GM20431 (cell line): Measurements from ENCODE around the gene ZFYVE28.
"Not testable (repeated sequence)": the region's sequence is repeated elsewhere in the genome, so short reads cannot be mapped to it uniquely, and the experiment has no call there.

Experiments used
- in situ Hi-C: fragments of 300-500 bp; cut with MseI, MboI; formaldehyde crosslinking; loops from one replicate; pipeline ENCODE4 v1.15.0; 2020; ENCODE audit warnings: low sequenced_read_pairs; ENCODE audit not compliant: unreplicated experiment

Gene ZFYVE28

DNA sequence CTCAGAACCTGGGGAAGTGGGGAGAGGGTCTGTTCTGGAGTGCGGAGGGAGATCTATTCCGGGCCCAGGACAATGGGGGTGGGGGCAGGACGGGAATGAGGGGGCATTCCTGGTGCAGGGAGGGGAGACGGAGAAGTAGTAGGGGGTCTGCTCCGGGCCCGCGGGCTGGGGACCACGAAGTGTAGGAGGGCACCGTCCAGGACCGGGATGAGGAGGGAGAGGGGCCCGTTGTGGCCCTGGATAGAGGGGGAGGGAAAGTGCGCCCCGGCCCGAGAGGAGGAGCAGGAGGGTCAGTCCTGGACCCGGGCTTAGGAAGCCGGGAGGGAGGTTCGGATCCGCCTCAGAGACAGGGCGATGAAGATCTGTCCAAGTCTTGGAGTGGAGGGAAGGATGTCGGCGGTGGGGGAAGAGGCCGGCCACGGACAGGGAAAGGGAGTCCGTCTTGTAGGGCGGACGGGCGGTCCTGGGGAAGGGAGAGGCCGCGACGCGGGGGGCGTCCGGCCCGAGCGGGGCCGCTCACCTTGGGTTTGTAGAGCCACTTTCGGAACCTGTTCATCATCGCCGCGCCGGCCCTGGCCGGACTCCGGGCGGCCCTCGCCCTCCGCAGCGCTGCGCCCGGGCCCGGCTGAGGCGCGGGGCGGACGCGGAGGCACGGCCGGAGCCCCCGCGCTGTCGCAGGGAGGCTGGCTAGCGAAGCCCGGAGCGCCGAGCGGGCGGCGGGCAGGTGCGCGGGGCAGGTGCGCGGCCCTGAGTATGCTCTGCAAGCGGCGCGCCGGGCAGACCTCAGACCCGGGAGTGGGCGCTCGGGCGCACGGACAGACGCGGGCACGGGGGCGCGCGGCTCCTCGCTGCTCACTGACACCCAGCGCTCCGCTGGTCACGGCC, at the start of gene ZFYVE28:
Gene ZFYVE28 (minus strand): TSS at position 881 of the 885 bp plus-strand sequence. CDS start 322 bp downstream, at position 559.
- in situ Hi-C loops: no loop called here

DNA sequence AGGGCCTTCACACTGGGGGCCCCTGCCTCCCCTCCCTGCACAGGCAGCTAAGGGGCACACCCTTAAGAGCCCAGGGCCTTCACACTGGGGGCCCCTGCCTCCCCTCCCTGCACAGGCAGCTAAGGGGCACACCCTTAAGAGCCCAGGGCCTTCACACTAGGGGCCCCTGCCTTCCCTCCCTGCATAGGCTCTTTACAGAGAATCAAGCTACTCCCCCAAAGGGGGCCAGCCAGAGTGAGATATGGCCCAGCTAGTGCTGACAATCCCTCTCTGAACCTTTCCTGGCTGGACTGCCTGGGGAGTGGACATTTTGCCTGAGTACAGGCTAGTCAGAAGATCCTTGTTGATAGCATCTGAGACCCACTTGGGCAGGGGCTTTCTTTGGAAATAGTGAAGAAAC, 47.1 kb upstream of the ZFYVE28 start:
- in situ Hi-C loops: not testable (repeated sequence)

GRCh38 chr4:2465032-2465431, 46.6 kb upstream of the ZFYVE28 start:
- in situ Hi-C loops: no loop called here

DNA sequence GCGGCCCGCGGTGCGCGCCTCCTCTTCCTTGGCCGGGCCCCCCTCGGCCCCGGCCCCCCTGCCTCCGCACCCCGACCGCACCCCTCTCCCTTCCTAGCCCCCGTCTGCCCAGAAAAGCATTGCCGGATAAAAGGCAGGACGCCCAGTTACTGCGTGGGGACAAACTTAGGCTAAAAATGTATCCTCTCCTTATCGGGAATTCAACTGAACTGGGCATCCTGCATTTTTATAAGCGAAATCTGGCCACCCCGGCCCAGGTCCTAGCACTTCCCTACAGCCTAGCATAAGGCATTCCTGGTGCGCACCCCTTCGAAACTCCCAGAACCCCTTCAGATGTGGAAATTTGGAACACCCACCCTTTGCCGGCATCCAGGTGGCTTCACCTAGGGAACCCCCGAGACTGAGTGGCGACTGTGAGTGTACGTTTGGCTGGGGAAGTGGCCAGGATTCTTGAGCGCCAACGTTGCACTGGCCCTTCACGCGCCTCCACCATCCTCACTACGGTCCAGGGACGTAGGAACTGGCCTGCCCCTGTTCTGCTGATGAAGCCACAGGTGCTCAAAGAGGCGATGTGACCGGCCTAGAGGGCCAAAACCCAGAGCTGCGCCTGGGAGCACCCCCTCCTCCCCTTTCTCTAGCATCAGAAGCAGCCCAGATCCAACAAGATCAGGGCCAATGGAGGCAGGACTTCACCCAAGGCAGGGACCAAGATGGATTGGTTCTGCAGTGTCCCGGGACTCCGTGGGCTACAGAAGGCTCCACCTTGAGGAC, 44.7 kb upstream of the ZFYVE28 start:
- in situ Hi-C loops: no loop called here

- in situ Hi-C loops: no loop called here
Observed at GRCh38 chr4:2462218-2462991, 44.0 kb upstream of the ZFYVE28 start.

GRCh38 chr4:2461246-2461960, 43.0 kb upstream of the ZFYVE28 start:
- in situ Hi-C loops: no loop called here

GRCh38 chr4:2459589-2460349, 41.3 kb upstream of the ZFYVE28 start:
- in situ Hi-C loops: no loop called here

- in situ Hi-C loops: no loop called here
Observed at GRCh38 chr4:2458546-2459491, 40.4 kb upstream of the ZFYVE28 start.

DNA sequence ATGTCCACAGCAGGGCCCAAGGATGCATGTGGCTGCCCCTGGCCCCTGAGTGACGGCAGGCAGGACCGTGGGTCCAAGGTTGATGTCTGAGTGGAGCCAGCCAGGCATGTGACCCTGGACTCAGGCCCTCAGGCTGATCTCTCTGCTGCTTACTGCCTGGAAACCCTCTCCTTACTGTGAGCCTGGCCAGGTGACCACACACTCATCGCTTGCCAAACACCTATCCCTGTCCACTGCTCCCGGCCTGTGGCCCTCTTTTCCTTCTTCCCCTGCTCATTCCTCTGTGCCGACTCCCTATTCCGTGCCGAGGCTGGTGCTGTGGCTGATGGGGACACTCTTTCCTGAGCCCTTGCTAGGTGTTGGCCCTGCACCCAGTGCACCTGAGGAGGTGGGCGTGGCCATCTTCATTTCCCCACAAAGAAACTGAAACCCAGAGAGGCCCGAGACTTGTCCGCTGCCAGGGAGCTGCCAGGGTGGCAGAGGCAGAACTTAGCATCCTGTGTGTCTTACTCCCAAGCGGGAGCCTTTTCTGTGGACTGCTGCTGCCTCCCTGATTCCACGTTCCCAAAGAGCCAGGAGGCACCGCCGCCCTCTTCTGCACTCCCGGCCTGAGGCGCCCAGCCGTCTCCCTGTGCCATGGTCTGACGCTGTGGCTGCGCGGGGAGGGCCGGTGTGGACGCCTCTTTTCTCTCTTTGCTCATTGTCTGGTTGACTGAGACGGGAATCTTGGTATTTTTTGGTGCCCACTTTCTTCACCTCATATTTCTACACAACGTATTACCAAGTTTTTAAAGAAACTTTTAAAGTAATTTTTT, 39.2 kb upstream of the ZFYVE28 start:
- in situ Hi-C loops: no loop called here

DNA sequence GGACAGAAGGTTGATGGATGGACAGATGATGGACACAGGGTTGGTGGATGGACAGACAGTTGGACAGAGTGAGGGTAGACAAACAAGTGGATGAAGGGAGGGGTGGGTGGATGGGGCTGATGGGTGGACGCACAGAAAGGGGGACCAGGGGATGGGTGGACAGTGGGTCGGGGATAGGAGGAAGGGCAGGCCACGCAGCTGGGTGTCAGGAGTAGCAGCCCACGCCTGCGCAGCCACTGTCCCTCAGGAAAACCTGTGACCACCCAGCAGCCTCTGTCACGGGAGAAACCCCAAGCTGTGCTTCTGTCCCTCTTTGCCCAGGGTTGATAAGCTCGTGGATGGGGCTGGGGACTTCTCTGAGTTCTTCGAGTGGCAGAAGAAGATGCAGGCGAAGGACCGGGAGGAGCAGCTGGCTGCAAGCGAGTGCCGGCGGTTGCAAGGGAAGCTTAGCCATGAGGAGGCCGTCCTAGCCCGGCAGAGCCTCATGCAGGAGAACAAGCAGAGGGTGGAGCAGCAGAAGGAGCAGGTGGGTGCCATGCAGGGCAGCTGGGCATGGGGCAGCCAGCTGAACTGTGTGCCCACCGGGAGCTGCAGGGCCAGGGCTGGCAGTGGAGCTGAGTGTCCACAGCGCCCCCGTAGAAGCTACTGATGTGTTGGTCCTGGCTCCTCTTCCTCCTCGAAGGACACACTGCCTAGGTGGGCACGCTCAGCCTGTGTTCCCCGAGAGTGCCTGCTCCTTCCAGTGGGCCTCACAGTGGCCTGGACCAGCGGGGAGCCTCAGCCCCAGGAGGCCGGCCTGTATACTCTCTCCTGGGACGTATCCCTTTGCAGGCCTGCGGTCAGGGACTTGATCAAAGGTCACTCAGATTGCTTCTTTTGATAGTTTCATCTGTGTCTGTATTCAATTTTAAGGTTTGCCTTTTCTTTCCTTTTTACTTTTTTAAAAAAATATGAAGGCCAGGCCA, 33.7 kb upstream of the ZFYVE28 start:
- in situ Hi-C loops: no loop called here

DNA sequence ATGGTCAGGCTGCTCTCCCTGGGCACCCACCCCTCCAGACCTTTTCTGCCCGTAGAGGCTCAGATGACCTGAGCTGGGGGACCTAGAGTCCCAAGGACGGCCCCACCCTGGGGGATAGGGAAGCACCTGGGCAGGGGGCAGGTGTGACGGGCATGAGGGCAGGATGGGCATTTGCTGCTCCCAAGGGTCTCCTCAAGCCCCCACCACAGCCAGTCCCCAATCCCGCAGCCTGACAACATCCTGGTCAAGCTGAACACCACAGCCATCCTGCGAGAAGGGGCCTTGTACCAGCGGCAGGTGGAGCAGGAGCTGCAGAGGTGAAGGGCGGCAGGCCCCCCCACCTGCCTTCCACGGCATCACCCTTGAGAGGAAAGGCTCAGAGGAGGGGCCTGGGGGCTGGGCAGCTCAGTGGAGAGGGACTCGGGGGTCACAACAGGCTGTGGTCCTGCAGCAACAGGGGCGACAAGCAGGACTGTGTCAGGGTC, 32.6 kb upstream of the ZFYVE28 start:
- in situ Hi-C loops: no loop called here

- in situ Hi-C loops: no loop called here
Observed at GRCh38 chr4:2450394-2451035, 32.1 kb upstream of the ZFYVE28 start.

DNA sequence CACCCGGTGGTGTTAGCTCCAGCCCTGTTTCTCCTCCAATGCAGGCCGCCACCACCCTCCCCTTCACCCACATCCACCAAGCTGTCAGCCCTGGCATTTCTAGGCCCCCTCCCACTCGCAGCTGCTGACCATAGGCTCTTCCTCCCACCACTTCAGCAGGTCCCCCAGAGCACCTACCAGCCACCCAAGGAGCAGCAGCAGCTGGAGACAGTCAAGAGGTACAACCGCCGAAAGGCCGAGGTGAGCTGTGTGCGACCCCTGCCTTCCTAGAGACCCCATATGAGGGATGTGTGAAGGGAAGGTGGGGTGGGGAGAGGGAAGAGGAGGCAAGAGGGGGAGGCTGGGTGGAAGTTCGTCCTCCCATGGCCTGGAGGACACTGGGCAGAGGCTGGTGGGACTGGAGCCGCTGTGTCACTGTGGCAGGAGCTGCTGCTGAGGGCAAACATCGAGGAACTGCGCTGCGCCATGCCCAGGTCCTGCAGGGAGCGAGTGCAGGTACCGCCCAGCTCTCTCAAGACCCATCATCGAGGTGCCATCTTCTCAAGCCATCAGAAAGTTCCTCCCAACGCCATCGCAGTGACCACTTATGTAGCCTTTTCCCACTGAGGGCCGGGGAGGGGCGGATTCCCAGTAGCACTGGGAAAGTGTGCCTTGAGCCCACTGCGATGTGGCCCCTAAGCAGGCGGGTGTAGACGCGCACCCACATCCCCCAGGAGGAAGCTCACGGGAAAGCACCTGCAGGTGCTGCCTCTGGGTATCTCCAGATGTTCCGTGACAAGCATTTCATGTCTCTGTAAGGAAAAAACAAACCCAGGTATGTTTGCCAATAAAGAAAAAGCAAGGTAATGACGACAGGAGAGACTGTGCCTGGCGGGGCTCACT, 31.3 kb upstream of the ZFYVE28 start:
- in situ Hi-C loops: loop anchor here (25.0 kb wide), 1 partner anchor 212 kb away; the partner anchor contains the start of genes HAUS3 and POLN

- in situ Hi-C loops: loop anchor here (25.0 kb wide), 1 partner anchor 212 kb away; the partner anchor contains the start of genes HAUS3 and POLN
Observed at GRCh38 chr4:2449051-2449450, 30.6 kb upstream of the ZFYVE28 start.
